Measurements from ENCODE around the gene S1PR5. TPM values are rescaled to one million over a fixed set of nuclear protein-coding genes. Genes with fewer than 3 reads are reported as not detected.

Gene S1PR5
- total and polyA plus RNA-seq, 9 of the 15 experiments (the other 6 are each of a cell fraction or from before 2014, with no cell fraction given): 0.03 to 0.54 (median 0.35) TPM; not detected in 4

DNA sequence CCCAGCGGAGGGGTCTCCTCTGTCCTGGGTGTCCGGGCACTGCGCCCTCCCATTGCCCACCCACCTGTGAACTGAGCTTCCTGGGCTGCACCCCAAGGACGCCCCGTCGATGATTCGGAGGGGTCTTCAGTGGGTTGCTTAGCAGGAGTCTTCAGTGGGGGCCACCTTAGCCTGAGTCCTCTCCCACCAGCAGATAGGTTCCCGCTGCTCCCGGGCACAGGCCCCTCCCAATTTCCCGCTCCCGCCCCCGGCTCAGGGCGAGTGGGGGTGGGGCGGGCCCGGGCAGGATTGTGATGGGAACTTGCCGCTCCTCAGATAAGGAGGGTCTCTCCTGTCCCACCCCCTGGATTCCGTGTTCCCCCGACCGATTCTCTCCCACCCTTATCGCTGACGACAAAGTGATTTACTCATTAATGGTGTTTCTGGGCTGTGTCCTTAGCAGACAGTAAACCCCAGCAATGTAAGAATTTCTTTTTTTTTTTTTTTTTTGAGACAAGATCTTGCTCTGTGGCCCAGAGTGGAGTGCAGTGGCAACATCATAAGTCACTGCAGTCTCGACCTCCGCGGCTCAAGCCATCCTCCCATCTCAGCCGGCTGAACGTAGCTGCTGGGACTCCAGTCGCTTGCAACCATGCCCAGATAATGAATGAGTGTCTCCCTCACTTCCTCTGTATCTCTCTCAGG, 655 bp upstream of the S1PR5 start (continued):
- TF ChIP-seq FOXA3 (CRISPR knock-in tag; conservative IDR thresholded peaks at IDR 0.05 in 1 of 2, IDR thresholded peaks at IDR 0.05 in 1 of 2) (no peak), RBBP5 (IDR thresholded peaks at IDR 0.05; ENCODE audit: borderline replicate concordance, insufficient read depth, low read length, poor library complexity, severe bottlenecking) (peak; percentile 55), ZBTB7A (IDR thresholded peaks at IDR 0.05; ENCODE audit: borderline replicate concordance, control insufficient read depth, low read depth, low read length) (peak; percentile 37; the same call in 1 of the 2 replicates), ZNF121 (CRISPR knock-in tag; conservative IDR thresholded peaks at IDR 0.05) (peak; percentile 76; the same call in 1 of the 2 replicates), LEF1 (IDR thresholded peaks at IDR 0.05) (no peak), STAT5A (IDR thresholded peaks at IDR 0.05; ENCODE audit: borderline replicate concordance, low read length) (no peak), SETDB1 (IDR thresholded peaks at IDR 0.05; ENCODE audit: low read length) (no peak), HDAC8 (tag; IDR thresholded peaks at IDR 0.05) (no peak), SP1 (CRISPR knock-in tag; IDR thresholded peaks at IDR 0.05) (0 out of 2 replicates have a peak, but pooled peaks have one; percentile 31), SMARCE1 (IDR thresholded peaks at IDR 0.05) (peak; percentile 59; the same call in 1 of the 2 replicates), ETV5 (CRISPR knock-in tag; IDR thresholded peaks at IDR 0.05; ENCODE audit: low read depth) (no peak), MEIS2 (IDR thresholded peaks at IDR 0.05; ENCODE audit: partially characterized antibody) (peak; percentile 56), KAT2B (IDR thresholded peaks at IDR 0.05; ENCODE audit: low read depth, low read length) (no peak), PHF20 (IDR thresholded peaks at IDR 0.05; ENCODE audit: partially characterized antibody) (no peak)
- TF ChIP-seq, protein P1, sequence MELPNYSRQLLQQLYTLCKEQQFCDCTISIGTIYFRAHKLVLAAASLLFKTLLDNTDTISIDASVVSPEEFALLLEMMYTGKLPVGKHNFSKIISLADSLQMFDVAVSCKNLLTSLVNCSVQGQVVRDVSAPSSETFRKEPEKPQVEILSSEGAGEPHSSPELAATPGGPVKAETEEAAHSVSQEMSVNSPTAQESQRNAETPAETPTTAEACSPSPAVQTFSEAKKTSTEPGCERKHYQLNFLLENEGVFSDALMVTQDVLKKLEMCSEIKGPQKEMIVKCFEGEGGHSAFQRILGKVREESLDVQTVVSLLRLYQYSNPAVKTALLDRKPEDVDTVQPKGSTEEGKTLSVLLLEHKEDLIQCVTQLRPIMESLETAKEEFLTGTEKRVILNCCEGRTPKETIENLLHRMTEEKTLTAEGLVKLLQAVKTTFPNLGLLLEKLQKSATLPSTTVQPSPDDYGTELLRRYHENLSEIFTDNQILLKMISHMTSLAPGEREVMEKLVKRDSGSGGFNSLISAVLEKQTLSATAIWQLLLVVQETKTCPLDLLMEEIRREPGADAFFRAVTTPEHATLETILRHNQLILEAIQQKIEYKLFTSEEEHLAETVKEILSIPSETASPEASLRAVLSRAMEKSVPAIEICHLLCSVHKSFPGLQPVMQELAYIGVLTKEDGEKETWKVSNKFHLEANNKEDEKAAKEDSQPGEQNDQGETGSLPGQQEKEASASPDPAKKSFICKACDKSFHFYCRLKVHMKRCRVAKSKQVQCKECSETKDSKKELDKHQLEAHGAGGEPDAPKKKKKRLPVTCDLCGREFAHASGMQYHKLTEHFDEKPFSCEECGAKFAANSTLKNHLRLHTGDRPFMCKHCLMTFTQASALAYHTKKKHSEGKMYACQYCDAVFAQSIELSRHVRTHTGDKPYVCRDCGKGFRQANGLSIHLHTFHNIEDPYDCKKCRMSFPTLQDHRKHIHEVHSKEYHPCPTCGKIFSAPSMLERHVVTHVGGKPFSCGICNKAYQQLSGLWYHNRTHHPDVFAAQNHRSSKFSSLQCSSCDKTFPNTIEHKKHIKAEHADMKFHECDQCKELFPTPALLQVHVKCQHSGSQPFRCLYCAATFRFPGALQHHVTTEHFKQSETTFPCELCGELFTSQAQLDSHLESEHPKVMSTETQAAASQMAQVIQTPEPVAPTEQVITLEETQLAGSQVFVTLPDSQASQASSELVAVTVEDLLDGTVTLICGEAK (IDR thresholded peaks at IDR 0.05): no peak
- TF ChIP-seq, protein P1 (CRISPR knock-in tag; IDR thresholded peaks at IDR 0.05): no peak

Data from K562 (cell line).